Thymus (tissue), 11 donors: Measurements from ENCODE around the gene WWC2. TPM values are rescaled to one million over a fixed set of nuclear protein-coding genes. Genes with fewer than 3 reads are reported as not detected.
A peak's percentile ranks its signal among the peaks of the same experiment; 100 is the strongest.

ENCODE experiments used
- DNase-seq, 9 donors: peaks; one replicate each; pipeline ENCODE4 v3.0.0-alpha.2; 2013; ENCODE audit warnings: low spot score in 9 of 9, low read depth in 6 of 9, missing footprints in 1 of 9
- H3K27ac ChIP-seq, 2 donors: one replicate each; pipeline ENCODE4 v1.5.1; 2013; ENCODE audit warnings: control low read depth in 1 of 2, low read depth in 1 of 2, low read length in 1 of 2, mild to moderate bottlenecking in 1 of 2, moderate library complexity in 1 of 2
- H3K27me3 ChIP-seq, 2 donors: one replicate each; pipeline ENCODE4 v1.5.1; 2013; ENCODE audit warnings: low read length in 1 of 2; ENCODE audit not compliant: control insufficient read depth in 2 of 2, insufficient read depth in 1 of 2
- H3K36me3 ChIP-seq, 2 donors: one replicate each; pipeline ENCODE4 v1.5.1; 2013; ENCODE audit warnings: low read length in 1 of 2, mild to moderate bottlenecking in 1 of 2, moderate library complexity in 1 of 2; ENCODE audit not compliant: control insufficient read depth in 2 of 2, insufficient read depth in 2 of 2
- H3K4me1 ChIP-seq, 2 donors: one replicate each; pipeline ENCODE4 v1.5.1; 2013; ENCODE audit warnings: low read length in 2 of 2; ENCODE audit not compliant: control insufficient read depth in 2 of 2, insufficient read depth in 2 of 2
- H3K4me3 ChIP-seq, 2 donors: one replicate each; pipeline ENCODE4 v1.5.1; 2013; ENCODE audit warnings: low read length in 2 of 2, control low read depth in 1 of 2, mild to moderate bottlenecking in 1 of 2
- H3K9me3 ChIP-seq, 2 donors: one replicate each; pipeline ENCODE4 v1.5.1; 2013; ENCODE audit warnings: low read length in 1 of 2, mild to moderate bottlenecking in 1 of 2; ENCODE audit not compliant: control insufficient read depth in 2 of 2, insufficient read depth in 1 of 2
- WGBS: extraction: QIAGEN DNeasy Blood & Tissue Kit; methylation state at CpG from one replicate; pipeline ENCODE4 v1.1.7; 2013; 5-methylcytosine and 5-hydroxymethylcytosine counted together
- polyA plus RNA-seq: library from polyadenylated mRNA; stranded (reverse); fragments of 200-250 nt; gene quantifications from one replicate; pipeline ENCODE4 v1.2.3, GENCODE V29; 2013
- total RNA-seq: library from RNA; stranded (reverse); fragments of 120-200 nt; gene quantifications from one replicate; pipeline ENCODE4 v1.2.4, GENCODE V29; 2013
- donor health status: healthy.

The WWC2 gene
- total and polyA plus RNA-seq, 2 donors, result 1.5 to 2.5 TPM

DNA sequence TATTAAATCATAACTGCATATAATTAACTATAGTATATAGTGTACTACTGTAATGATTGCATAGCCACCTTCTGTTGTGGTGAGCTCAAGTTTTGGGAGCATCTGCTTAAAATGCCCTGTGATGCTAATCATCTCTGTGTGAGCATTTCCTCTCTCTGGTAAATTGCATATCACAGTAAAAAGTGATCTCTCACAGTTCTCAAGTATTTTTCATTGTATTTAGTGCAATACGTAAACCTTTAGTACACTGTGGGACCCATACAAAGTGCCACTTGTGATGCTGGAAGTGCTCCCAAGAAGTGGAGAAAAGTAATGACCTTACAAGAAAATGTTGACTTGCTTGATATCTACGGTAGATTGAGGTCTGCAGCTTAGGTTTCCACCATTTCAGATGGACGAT, 82.0 kb downstream of the WWC2 start:
- Histone ChIP-seq H3K27me3 (no peaks in the 10 kb centered on the region), H3K36me3 (no peaks in the 10 kb centered on the region), H3K4me1 (no peaks in the 10 kb centered on the region), H3K4me3 (no peak overlapping the region), H3K9me3 (no peaks in the 10 kb centered on the region), H3K27ac (no peak overlapping the region)
- no peak for DNase-seq
- WGBS, result 92% methylated on average over 3 of the region's 3 CpGs

- Histone ChIP-seq H3K9me3 (no peaks in the 10 kb centered on the region), H3K36me3 (no peaks in the 10 kb centered on the region), H3K27me3 (no peaks in the 10 kb centered on the region), H3K4me3 (no peak overlapping the region), H3K27ac (no peak overlapping the region), H3K4me1 (no peaks in the 10 kb centered on the region)
- WGBS, result 87% methylated on average over 14 of the region's 14 CpGs
- DNase-seq, result peak in 1 of 9 donors; percentile 18
These were observed 84.0 kb downstream of the WWC2 start for GRCh38 chr4:183182873-183183725.

GRCh38 chr4:183183906-183184535, 85.0 kb downstream of the WWC2 start:
- 97% methylated on average over 4 of the region's 4 CpGs for WGBS

GRCh38 chr4:183185018-183185417, 86.0 kb downstream of the WWC2 start:
- 85% methylated on average over 5 of the region's 5 CpGs for WGBS
- Histone ChIP-seq H3K4me1 (no peaks in the 10 kb centered on the region), H3K36me3 (no peaks in the 10 kb centered on the region), H3K4me3 (no peak overlapping the region), H3K9me3 (no peaks in the 10 kb centered on the region), H3K27me3 (no peaks in the 10 kb centered on the region), H3K27ac (no peak overlapping the region)
- DNase-seq, result peak in 1 of 9 donors; percentile 27

More at GRCh38 chr4:183183906-183184535, 85.0 kb downstream of the WWC2 start:
- no peak for DNase-seq
- Histone ChIP-seq H3K27me3 (no peaks in the 10 kb centered on the region), H3K4me1 (no peaks in the 10 kb centered on the region), H3K4me3 (no peak overlapping the region), H3K27ac (no peak overlapping the region), H3K9me3 (no peaks in the 10 kb centered on the region), H3K36me3 (no peaks in the 10 kb centered on the region)

DNA sequence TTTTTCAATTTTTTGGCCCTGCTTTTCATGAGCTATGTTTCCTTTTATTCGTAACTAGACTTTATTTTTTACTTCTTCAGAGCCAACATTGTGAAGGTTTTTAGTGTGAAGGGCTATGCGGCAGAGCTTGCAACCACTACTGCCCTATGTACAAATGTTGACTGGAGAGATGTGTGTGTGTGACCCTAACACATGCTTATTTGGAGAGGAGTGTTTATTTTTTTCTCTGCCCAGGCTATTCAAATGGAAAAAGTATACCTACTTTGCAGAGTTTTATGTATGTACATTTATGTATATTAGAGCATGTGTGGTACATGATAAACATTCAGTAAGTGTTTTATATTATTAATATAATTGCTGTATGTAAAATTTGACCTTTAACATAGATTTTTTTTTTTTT, 86.5 kb downstream of the WWC2 start:
- DNase-seq, result no peak
- H3K9me3 ChIP-seq, result no peaks in the 10 kb centered on the region
- H3K27me3 ChIP-seq, result no peaks in the 10 kb centered on the region
- no peak overlapping the region for H3K4me3 ChIP-seq
- H3K4me1 ChIP-seq, result no peaks in the 10 kb centered on the region
- no peak overlapping the region for H3K27ac ChIP-seq
- 97% methylated on average over 2 of the region's 2 CpGs for WGBS
- H3K36me3 ChIP-seq, result no peaks in the 10 kb centered on the region

GRCh38 chr4:183186813-183187212, 87.8 kb downstream of the WWC2 start:
- H3K4me3 ChIP-seq, result no peak overlapping the region
- no peaks in the 10 kb centered on the region for H3K4me1 ChIP-seq
- H3K27me3 ChIP-seq, result no peaks in the 10 kb centered on the region
- no peak overlapping the region for H3K27ac ChIP-seq
- no peaks in the 10 kb centered on the region for H3K9me3 ChIP-seq
- DNase-seq, result peak in 2 of 9 donors; percentile 27 to 33
- no peaks in the 10 kb centered on the region for H3K36me3 ChIP-seq
- WGBS, result 77% methylated on average over 4 of the region's 4 CpGs

GRCh38 chr4:183190900-183191527, 92.0 kb downstream of the WWC2 start:
- no peak for DNase-seq
- Histone ChIP-seq H3K27me3 (no peaks in the 10 kb centered on the region), H3K4me3 (no peak overlapping the region), H3K36me3 (no peaks in the 10 kb centered on the region), H3K9me3 (no peaks in the 10 kb centered on the region), H3K27ac (no peak overlapping the region), H3K4me1 (no peaks in the 10 kb centered on the region)
- 62% methylated on average over 4 of the region's 4 CpGs for WGBS

- no peak overlapping the region for H3K4me3 ChIP-seq
- H3K27ac ChIP-seq, result no peak overlapping the region
- H3K4me1 ChIP-seq, result no peaks in the 10 kb centered on the region
- WGBS, result 95% methylated on average over 5 of the region's 5 CpGs
- no peaks in the 10 kb centered on the region for H3K27me3 ChIP-seq
- DNase-seq, result no peak
- H3K36me3 ChIP-seq, result no peaks in the 10 kb centered on the region
- no peaks in the 10 kb centered on the region for H3K9me3 ChIP-seq
These were observed 92.6 kb downstream of the WWC2 start for GRCh38 chr4:183191630-183192029.

- DNase-seq, result no peak
- H3K27me3 ChIP-seq, result no peaks in the 10 kb centered on the region
- no peaks in the 10 kb centered on the region for H3K36me3 ChIP-seq
- no peaks in the 10 kb centered on the region for H3K9me3 ChIP-seq
- H3K27ac ChIP-seq, result no peak overlapping the region
- H3K4me3 ChIP-seq, result no peak overlapping the region
- WGBS, result 96% methylated on average over 2 of the region's 2 CpGs
- H3K4me1 ChIP-seq, result no peaks in the 10 kb centered on the region
These were observed 93.5 kb downstream of the WWC2 start for GRCh38 chr4:183192571-183192970.
